H1 (cell line): ENCODE measurements around the gene GALNT7. TPM values are rescaled to one million over a fixed set of nuclear protein-coding genes. Genes with fewer than 3 reads are reported as not detected.

ENCODE experiments used
- CTCF ChIA-PET: fragments of 300-600 bp; sonication (Branson Sonifier 250); formaldehyde crosslinking; loops from one replicate; lab custom pipeline; 2021; ENCODE audit not compliant: partially characterized antibody; lab: Charles Lee
- POLR2A ChIA-PET: fragments of 300-600 bp; sonication (Branson Sonifier 250); formaldehyde crosslinking; loops from one replicate; lab custom pipeline; 2021; ENCODE audit warnings: inconsistent platforms; ENCODE audit not compliant: partially characterized antibody; lab: Charles Lee
- DNase-seq, 2 experiments: peaks; one replicate each; pipeline versions ENCODE4 v3.0.0 to v3.0.0-alpha.2; 2010 to 2022; ENCODE audit warnings: low spot score in 2 of 2, low read depth in 1 of 2, mixed read lengths in 1 of 2
- FAIRE-seq: peaks from 2 replicates; lab custom pipeline; 2011; peaks lifted over from hg19 to GRCh38; lab: Jason Lieb, UNC
- H2AFZ ChIP-seq: 2 replicates; pipeline ENCODE4 v1.8.1; 2012; ENCODE audit warnings: low read length, inconsistent platforms
- H2AK5ac ChIP-seq: 2 replicates; pipeline ENCODE4 v1.6.1; 2013; ENCODE audit warnings: low read depth, low read length
- H2BK120ac ChIP-seq: replicated peaks from 2 replicates; pipeline ENCODE3; 2013; ENCODE audit warnings: low read depth, low read length, inconsistent platforms
- H2BK12ac ChIP-seq: 2 replicates; pipeline ENCODE4 v1.6.1; 2013; ENCODE audit warnings: low read depth, low read length
- H2BK15ac ChIP-seq: 2 replicates; pipeline ENCODE4 v1.6.1; 2013; ENCODE audit warnings: low read length
- H2BK20ac ChIP-seq: 2 replicates; pipeline ENCODE4 v1.6.1; 2013; ENCODE audit warnings: low read length
- H2BK5ac ChIP-seq: 2 replicates; pipeline ENCODE4 v1.6.1; 2013; ENCODE audit warnings: low read depth, low read length
- H3K14ac ChIP-seq: 2 replicates; pipeline ENCODE4 v1.6.1; 2013; ENCODE audit warnings: inconsistent platforms; ENCODE audit not compliant: insufficient read length
- H3K18ac ChIP-seq: 2 replicates; pipeline ENCODE4 v1.6.1; 2013; ENCODE audit warnings: low read length; ENCODE audit errors: extremely low read depth
- H3K23ac ChIP-seq: 2 replicates; pipeline ENCODE4 v1.6.1; 2013; ENCODE audit warnings: inconsistent platforms; ENCODE audit not compliant: insufficient read length
- H3K23me2 ChIP-seq: 2 replicates; pipeline ENCODE4 v1.6.1; 2013; ENCODE audit warnings: low read depth, low read length
- H3K27ac ChIP-seq: 2 replicates; pipeline ENCODE4 v1.6.1; 2011; ENCODE audit warnings: low read depth, low read length, inconsistent platforms
- H3K27me3 ChIP-seq, 4 experiments: replicated peaks in 1 of 4; 1 replicate in 1 of 4; 2 replicates in 3 of 4; pipeline versions ENCODE4 v1.6.1 to v1.8.1; 2011 to 2013; ENCODE audit warnings: low read length in 3 of 4, mild to moderate bottlenecking in 3 of 4, inconsistent platforms in 2 of 4, mixed read lengths in 2 of 4, moderate library complexity in 1 of 4; ENCODE audit not compliant: control insufficient read depth in 3 of 4, insufficient read depth in 3 of 4; ENCODE audit errors: extremely low read depth in 1 of 4
- H3K36me3 ChIP-seq, 4 experiments: 2 replicates each; pipeline versions ENCODE4 v1.6.1 to v1.8.1; 2011 to 2013; ENCODE audit warnings: mild to moderate bottlenecking in 4 of 4, low read length in 3 of 4, moderate library complexity in 2 of 4, control low read depth in 1 of 4, inconsistent platforms in 1 of 4; ENCODE audit not compliant: insufficient read depth in 4 of 4, control insufficient read depth in 2 of 4
- H3K4ac ChIP-seq: replicated peaks from 2 replicates; pipeline ENCODE3; 2013; ENCODE audit warnings: low read length, low read depth, mixed read lengths, inconsistent platforms; ENCODE audit not compliant: insufficient read length
- H3K4me1 ChIP-seq, 4 experiments: replicated peaks in 1 of 4; 1 replicate in 1 of 4; 2 replicates in 3 of 4; pipeline versions ENCODE4 v1.6.1 to v1.8.1; 2011 to 2013; ENCODE audit warnings: low read length in 3 of 4, inconsistent platforms in 2 of 4, mixed read lengths in 1 of 4; ENCODE audit not compliant: insufficient read depth in 4 of 4, control insufficient read depth in 3 of 4
- H3K4me2 ChIP-seq, 2 experiments: 2 replicates each; pipeline versions ENCODE4 v1.6.1 to v1.8.1; 2011 to 2013; ENCODE audit warnings: low read depth in 2 of 2, low read length in 2 of 2, control low read depth in 1 of 2, inconsistent platforms in 1 of 2, mild to moderate bottlenecking in 1 of 2; ENCODE audit not compliant: insufficient read depth in 1 of 2
- H3K4me3 ChIP-seq, 4 experiments: fragments of 200-600, 300-600 bp in 1 of 4; sonication (generic), shearing (Covaris generic), sonication (Bioruptor Twin) in 1 of 4; 2 replicates each; pipeline versions ENCODE4 v1.5.1 to v1.8.1; 2011 to 2016; ENCODE audit warnings: low read length in 4 of 4, low read depth in 3 of 4, control low read depth in 2 of 4, inconsistent platforms in 2 of 4, mild to moderate bottlenecking in 2 of 4, mixed read lengths in 1 of 4, moderate library complexity in 1 of 4; ENCODE audit not compliant: insufficient read depth in 2 of 4; ENCODE audit errors: extremely low read depth in 1 of 4
- H3K56ac ChIP-seq: replicated peaks from 2 replicates; pipeline ENCODE3; 2013; ENCODE audit warnings: low read depth, mild to moderate bottlenecking, mixed read lengths, low read length, inconsistent platforms; ENCODE audit not compliant: insufficient read length
- H3K79me1 ChIP-seq: 2 replicates; pipeline ENCODE4 v1.6.1; 2013; ENCODE audit warnings: low read depth, low read length, control low read depth
- H3K79me2 ChIP-seq, 2 experiments: 2 replicates each; pipeline versions ENCODE4 v1.6.1 to v1.8.1; 2012 to 2013; ENCODE audit warnings: low read length in 2 of 2, mild to moderate bottlenecking in 2 of 2, inconsistent platforms in 1 of 2; ENCODE audit not compliant: insufficient read depth in 2 of 2, control insufficient read depth in 1 of 2
- H3K9ac ChIP-seq, 4 experiments: replicated peaks in 1 of 4; 1 replicate in 1 of 4; 2 replicates in 3 of 4; pipeline versions ENCODE4 v1.6.1 to v1.8.1; 2011 to 2013; ENCODE audit warnings: low read depth in 3 of 4, low read length in 3 of 4, control low read depth in 2 of 4, mild to moderate bottlenecking in 2 of 4, moderate library complexity in 2 of 4, inconsistent platforms in 1 of 4; ENCODE audit errors: extremely low read depth in 1 of 4
- H3K9me3 ChIP-seq, 2 experiments: 2 replicates each; pipeline versions ENCODE4 v1.6.1 to v1.8.1; 2012 to 2013; ENCODE audit warnings: mild to moderate bottlenecking in 2 of 2, moderate library complexity in 2 of 2, control low read depth in 1 of 2, inconsistent platforms in 1 of 2, low read depth in 1 of 2, low read length in 1 of 2, mixed read lengths in 1 of 2; ENCODE audit not compliant: insufficient read depth in 2 of 2
- H4K20me1 ChIP-seq, 2 experiments: replicated peaks in 1 of 2; 2 replicates each; pipeline versions ENCODE3 to v1.8.1; 2011 to 2013; ENCODE audit warnings: inconsistent platforms in 2 of 2, low read length in 2 of 2, mild to moderate bottlenecking in 1 of 2; ENCODE audit not compliant: insufficient read depth in 2 of 2, control insufficient read depth in 1 of 2
- H4K5ac ChIP-seq: 2 replicates; pipeline ENCODE4 v1.6.1; 2013; ENCODE audit warnings: low read length, low read depth, mixed read lengths, inconsistent platforms; ENCODE audit not compliant: insufficient read length
- H4K8ac ChIP-seq: 2 replicates; pipeline ENCODE4 v1.8.0; 2013; ENCODE audit warnings: mild to moderate bottlenecking, moderate library complexity, low read length, inconsistent platforms; ENCODE audit not compliant: insufficient read depth; ENCODE audit errors: extremely low read depth
- H4K91ac ChIP-seq: replicated peaks from 2 replicates; pipeline ENCODE3; 2013; ENCODE audit warnings: low read length, mixed read lengths, inconsistent platforms; ENCODE audit not compliant: insufficient read length
- RXRA ChIP-seq: IDR thresholded peaks from 2 replicates; pipeline ENCODE4 v1.6.1; 2011; ENCODE audit warnings: low read depth, mild to moderate bottlenecking, low read length, moderate library complexity; ENCODE audit not compliant: insufficient read depth
- SP1 ChIP-seq: IDR thresholded peaks from 2 replicates; pipeline ENCODE4 v1.6.1; 2011; ENCODE audit warnings: low read depth, low read length
- polyA plus RNA-seq, 7 experiments: library from polyadenylated mRNA; depleted of rRNA in 3 of 7; stranded (reverse) in 5 of 7; unstranded in 2 of 7; fragments of >200 nt in 5 of 7; fragments of 200-250 nt in 2 of 7; gene quantifications; 1 replicate in 5 of 7; 2 replicates in 1 of 7; 4 replicates in 1 of 7; pipeline versions ENCODE4 v1.2.1 to v1.2.3, GENCODE V29; 2011 to 2013; ENCODE audit warnings: missing spikeins in 2 of 7, mixed read lengths in 2 of 7
- total RNA-seq: library from RNA; stranded (reverse); fragmentation: NEBNext Ultra II Directional; extraction: Animal tissue kit (Norgen Biotek cat#: 25700); gene quantifications from 2 replicates; pipeline ENCODE4 v1.2.1, GENCODE V29; 2021

Gene GALNT7
- total and polyA plus RNA-seq, 2 of the 8 experiments (the other 6 are each of a cell fraction or from before 2014, with no cell fraction given), result 22.4 to 85.5 TPM

DNA sequence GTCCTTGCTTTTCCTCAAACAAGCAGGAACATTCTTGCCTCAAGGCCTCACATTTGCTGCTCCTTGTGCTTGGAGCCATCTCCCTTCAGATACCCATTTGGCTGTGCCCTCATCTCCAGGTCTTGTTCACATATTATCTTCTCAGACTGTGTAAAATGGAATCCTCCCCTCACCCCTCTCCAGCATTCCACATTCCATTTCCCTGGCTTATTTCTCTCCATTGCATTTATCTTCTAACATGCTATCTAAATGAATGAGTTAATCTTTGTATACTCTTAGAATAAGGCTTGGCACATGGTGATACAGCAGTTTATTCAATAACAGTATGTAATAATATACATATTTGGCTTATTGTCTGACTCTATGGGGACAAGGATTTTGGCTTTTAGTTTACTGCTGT is 8.8 kb upstream of the GALNT7 start:
- no peaks in the 10 kb centered on the region for H3K79me2 ChIP-seq
- H3K27me3 ChIP-seq, result no peaks in the 10 kb centered on the region
- H2BK120ac ChIP-seq, result no peak overlapping the region
- no peak overlapping the region for H3K4ac ChIP-seq
- no peak for DNase-seq
- no peak overlapping the region for H3K27ac ChIP-seq
- no peak overlapping the region for H2BK5ac ChIP-seq
- POLR2A ChIA-PET, result interaction anchor here (0.6 kb wide), 1 partner anchor 36 kb away, joined by 5 read pairs; no protein-coding TSS in a partner anchor
- H3K18ac ChIP-seq, result no peak overlapping the region
- TF ChIP-seq SP1, result no peak
- no peak for TF ChIP-seq RXRA
- H3K9ac ChIP-seq, result no peak overlapping the region
- no peak overlapping the region for H3K4me3 ChIP-seq
- no peaks in the 10 kb centered on the region for H4K20me1 ChIP-seq
- no peaks in the 10 kb centered on the region; a peak in 2 of 7 replicates for H3K4me1 ChIP-seq
- H3K79me1 ChIP-seq, result no peaks in the 10 kb centered on the region
- CTCF ChIA-PET, result interaction anchor here (0.6 to 1.1 kb wide), 2 partner anchors 69 to 118 kb away, joined by 3 read pairs; no protein-coding TSS in a partner anchor
- no peak overlapping the region for H2BK15ac ChIP-seq
- H3K4me2 ChIP-seq, result no peak overlapping the region
- no peak overlapping the region for H2AFZ ChIP-seq
- no peak overlapping the region for H4K5ac ChIP-seq
- H3K36me3 ChIP-seq, result peaks cover 0 to 5% (median 2%) of the 10 kb centered on the region in 4 experiments; a peak in 2 of 8 replicates
- no peak overlapping the region for H2BK12ac ChIP-seq
- H3K23me2 ChIP-seq, result no peaks in the 10 kb centered on the region
- no peaks in the 10 kb centered on the region for H3K9me3 ChIP-seq
- no peak overlapping the region for H3K23ac ChIP-seq
- H4K91ac ChIP-seq, result no peak overlapping the region
- no peak overlapping the region for H2BK20ac ChIP-seq
- no peak overlapping the region for H2AK5ac ChIP-seq
- no peak overlapping the region for H3K14ac ChIP-seq
- no peak for FAIRE-seq
- no peak overlapping the region for H4K8ac ChIP-seq
- H3K56ac ChIP-seq, result no peak overlapping the region
